Activated T-helper 2 cell treated with anti-CD3 and anti-CD28 coated beads, Interferon-gamma antibody, Interleukin-2, Interleukin-4, amounts not matched to agents 10 μg/mL and 5 μg/mL and 100 μg/mL, durations not matched to agents 14 hours and 24 hours and 36 hours (primary cell): Measurements from ENCODE around the gene C14orf132. TPM values are rescaled to one million over a fixed set of nuclear protein-coding genes. Genes with fewer than 3 reads are reported as not detected.
"Not testable (repeated sequence)": the region's sequence is repeated elsewhere in the genome, so short reads cannot be mapped to it uniquely, and the experiment has no call there.

Source experiments
- DNase-seq: peaks from one replicate; pipeline ENCODE4 v3.0.0; 2021; ENCODE audit warnings: low spot score
- H3K27ac Mint-ChIP-seq: one replicate; pipeline ENCODE4 v1.8.0; 2021; ENCODE audit warnings: mixed read lengths
- H3K27me3 Mint-ChIP-seq: one replicate; pipeline ENCODE4 v1.8.0; 2021; ENCODE audit warnings: low read depth, mixed read lengths
- H3K36me3 Mint-ChIP-seq: one replicate; pipeline ENCODE4 v1.8.0; 2021; ENCODE audit warnings: low read depth, mixed read lengths
- H3K4me1 Mint-ChIP-seq: one replicate; pipeline ENCODE4 v1.8.0; 2021; ENCODE audit warnings: low read depth, mixed read lengths
- H3K4me3 Mint-ChIP-seq: one replicate; pipeline ENCODE4 v1.8.0; 2021; ENCODE audit warnings: low read depth, mild to moderate bottlenecking, moderate library complexity, mixed read lengths
- H3K9me3 Mint-ChIP-seq: one replicate; pipeline ENCODE4 v1.8.0; 2021; ENCODE audit warnings: mixed read lengths
- intact Hi-C: fragments of 100-400 bp; cut with micrococcal nuclease; formaldehyde crosslinking; loops from one replicate; pipeline ENCODE4 v1.15.1; 2023
- total RNA-seq: library from RNA; stranded (reverse); gene quantifications from 2 replicates; pipeline ENCODE4 v1.2.3, GENCODE V29; 2022

The C14orf132 gene
- 1.1 and 1.6 TPM in 2 replicates for total RNA-seq

GRCh38 chr14:96038920-96039632 lies at the start of gene C14orf132:
Gene C14orf132, plus strand, starts transcription at chr14:96039362. Its CDS starts 139 bp downstream, at chr14:96039501.
- Mint-ChIP-seq H3K9me3 (no peaks in the 10 kb centered on the region), H3K4me1 (peaks cover 1% of the 10 kb centered on the region), H3K27me3 (peaks cover 45% of the 10 kb centered on the region), H3K27ac (no peak within 1 kb of the TSS), H3K36me3 (no peaks in the 10 kb centered on the region), H3K4me3 (peak within 1 kb of the TSS; percentile 74)
- intact Hi-C loops, result no loop called here
- peak; percentile 35 for DNase-seq

- no peak for DNase-seq
- H3K9me3 Mint-ChIP-seq, result peaks cover 23% of the 10 kb centered on the region
- intact Hi-C loops, result loop anchor here (1.0 kb wide), 1 partner anchor 433 kb away; no protein-coding TSS in a partner anchor
- H3K27me3 Mint-ChIP-seq, result peaks cover 9% of the 10 kb centered on the region
- H3K4me1 Mint-ChIP-seq, result no peaks in the 10 kb centered on the region
- no peaks in the 10 kb centered on the region for H3K36me3 Mint-ChIP-seq
- no peak overlapping the region for H3K4me3 Mint-ChIP-seq
- no peak overlapping the region for H3K27ac Mint-ChIP-seq
These were observed 45.2 kb upstream of the C14orf132 start for GRCh38 chr14:95993768-95994592.

GRCh38 chr14:95994593-95994928 lies 44.6 kb upstream of the C14orf132 start:
- H3K36me3 Mint-ChIP-seq, result no peaks in the 10 kb centered on the region
- H3K27me3 Mint-ChIP-seq, result peaks cover 10% of the 10 kb centered on the region
- no peaks in the 10 kb centered on the region for H3K4me1 Mint-ChIP-seq
- no peak overlapping the region for H3K27ac Mint-ChIP-seq
- no peak for DNase-seq
- no peak overlapping the region for H3K4me3 Mint-ChIP-seq
- intact Hi-C loops, result loop anchor here (1.0 kb wide), 1 partner anchor 433 kb away; no protein-coding TSS in a partner anchor
- peaks cover 23% of the 10 kb centered on the region for H3K9me3 Mint-ChIP-seq

- H3K4me1 Mint-ChIP-seq, result no peaks in the 10 kb centered on the region
- peaks cover 21% of the 10 kb centered on the region for H3K27me3 Mint-ChIP-seq
- intact Hi-C loops, result no loop called here
- DNase-seq, result no peak
- no peaks in the 10 kb centered on the region for H3K9me3 Mint-ChIP-seq
- H3K4me3 Mint-ChIP-seq, result no peak overlapping the region
- H3K36me3 Mint-ChIP-seq, result no peaks in the 10 kb centered on the region
- no peak overlapping the region for H3K27ac Mint-ChIP-seq
These were observed 40.5 kb upstream of the C14orf132 start for GRCh38 chr14:95998656-95999055.

- no peak for DNase-seq
- H3K4me3 Mint-ChIP-seq, result no peak overlapping the region
- H3K27ac Mint-ChIP-seq, result no peak overlapping the region
- no peaks in the 10 kb centered on the region for H3K36me3 Mint-ChIP-seq
- no peaks in the 10 kb centered on the region for H3K4me1 Mint-ChIP-seq
- H3K27me3 Mint-ChIP-seq, result peaks cover 26% of the 10 kb centered on the region
- no peaks in the 10 kb centered on the region for H3K9me3 Mint-ChIP-seq
- intact Hi-C loops, result no loop called here
These were observed 37.2 kb upstream of the C14orf132 start for GRCh38 chr14:96001866-96002497.

- Mint-ChIP-seq H3K27me3 (peaks cover 26% of the 10 kb centered on the region), H3K4me1 (no peaks in the 10 kb centered on the region), H3K9me3 (no peaks in the 10 kb centered on the region), H3K4me3 (no peak overlapping the region), H3K36me3 (no peaks in the 10 kb centered on the region), H3K27ac (no peak overlapping the region)
- no peak for DNase-seq
- intact Hi-C loops, result no loop called here
These were observed 36.7 kb upstream of the C14orf132 start for GRCh38 chr14:96002498-96002884.

- Mint-ChIP-seq H3K36me3 (no peaks in the 10 kb centered on the region), H3K4me3 (no peak overlapping the region), H3K4me1 (no peaks in the 10 kb centered on the region), H3K27ac (no peak overlapping the region), H3K27me3 (peaks cover 2% of the 10 kb centered on the region), H3K9me3 (peaks cover 15% of the 10 kb centered on the region)
- intact Hi-C loops, result no loop called here
- no peak for DNase-seq
These were observed 28.0 kb upstream of the C14orf132 start for GRCh38 chr14:96011131-96011530.

GRCh38 chr14:96011607-96012006 lies 27.6 kb upstream of the C14orf132 start:
- DNase-seq, result no peak
- Mint-ChIP-seq H3K27ac (no peak overlapping the region), H3K27me3 (peaks cover 4% of the 10 kb centered on the region), H3K4me3 (no peak overlapping the region), H3K36me3 (no peaks in the 10 kb centered on the region), H3K4me1 (no peaks in the 10 kb centered on the region), H3K9me3 (peaks cover 15% of the 10 kb centered on the region)
- intact Hi-C loops, result no loop called here

- Mint-ChIP-seq H3K27me3 (peaks cover 12% of the 10 kb centered on the region), H3K9me3 (peaks cover 15% of the 10 kb centered on the region)
- H3K4me3 Mint-ChIP-seq, intact Hi-C loops, H3K36me3 Mint-ChIP-seq, DNase-seq, H3K27ac Mint-ChIP-seq, H3K4me1 Mint-ChIP-seq: not testable (repeated sequence)
These were observed 26.4 kb upstream of the C14orf132 start for GRCh38 chr14:96012757-96013156.

GRCh38 chr14:96014176-96014575 lies 25.0 kb upstream of the C14orf132 start:
- no peak overlapping the region for H3K27ac Mint-ChIP-seq
- H3K9me3 Mint-ChIP-seq, result peaks cover 15% of the 10 kb centered on the region
- no peak for DNase-seq

GRCh38 chr14:96016501-96017160 lies 22.5 kb upstream of the C14orf132 start:
- intact Hi-C loops, result no loop called here
- H3K4me3 Mint-ChIP-seq, result no peak overlapping the region
- H3K27me3 Mint-ChIP-seq, result peaks cover 15% of the 10 kb centered on the region
- no peaks in the 10 kb centered on the region for H3K4me1 Mint-ChIP-seq
- H3K36me3 Mint-ChIP-seq, result no peaks in the 10 kb centered on the region
- H3K27ac Mint-ChIP-seq, result no peak overlapping the region
- peaks cover 3% of the 10 kb centered on the region for H3K9me3 Mint-ChIP-seq
- no peak for DNase-seq

More at GRCh38 chr14:96014176-96014575, 25.0 kb upstream of the C14orf132 start:
- Mint-ChIP-seq H3K36me3 (no peaks in the 10 kb centered on the region), H3K27me3 (peaks cover 13% of the 10 kb centered on the region), H3K4me3 (no peak overlapping the region), H3K4me1 (no peaks in the 10 kb centered on the region)
- intact Hi-C loops, result no loop called here

- no peaks in the 10 kb centered on the region for H3K9me3 Mint-ChIP-seq
- intact Hi-C loops, result no loop called here
- H3K4me3 Mint-ChIP-seq, result no peak overlapping the region
- H3K27me3 Mint-ChIP-seq, result peaks cover 15% of the 10 kb centered on the region
- DNase-seq, result no peak
- no peaks in the 10 kb centered on the region for H3K36me3 Mint-ChIP-seq
- no peaks in the 10 kb centered on the region for H3K4me1 Mint-ChIP-seq
- H3K27ac Mint-ChIP-seq, result no peak overlapping the region
These were observed 21.3 kb upstream of the C14orf132 start for GRCh38 chr14:96017882-96018281.
